Activated CD4-positive, alpha-beta T cell treated with anti-CD3 and anti-CD28 coated beads, Interleukin-2, amount 10 ng/mL, durations not matched to agents 24 days and 14 days (primary cell): ENCODE measurements around the gene SNRPB2. TPM values are rescaled to one million over a fixed set of nuclear protein-coding genes. Genes with fewer than 3 reads are reported as not detected.

Source experiments
- DNase-seq: peaks from one replicate; pipeline ENCODE4 v3.0.0; 2022
- H3K27ac Mint-ChIP-seq: one replicate; pipeline ENCODE4 v1.8.0; 2022; ENCODE audit warnings: mild to moderate bottlenecking, mixed read lengths
- H3K27me3 Mint-ChIP-seq: one replicate; pipeline ENCODE4 v1.8.0; 2022; ENCODE audit warnings: mixed read lengths
- H3K36me3 Mint-ChIP-seq: one replicate; pipeline ENCODE4 v1.8.0; 2022; ENCODE audit warnings: low read depth, mild to moderate bottlenecking, mixed read lengths
- H3K4me1 Mint-ChIP-seq: one replicate; pipeline ENCODE4 v1.8.0; 2021; ENCODE audit warnings: mixed read lengths
- H3K4me3 Mint-ChIP-seq: one replicate; pipeline ENCODE4 v1.8.0; 2022; ENCODE audit warnings: mild to moderate bottlenecking, moderate library complexity, mixed read lengths
- H3K9me3 Mint-ChIP-seq: one replicate; pipeline ENCODE4 v1.8.0; 2021; ENCODE audit warnings: mixed read lengths
- intact Hi-C: fragments of 100-400 bp; cut with micrococcal nuclease; formaldehyde crosslinking; loops from one replicate; pipeline ENCODE4 v1.15.1; 2023
- total RNA-seq: library from RNA; stranded (reverse); gene quantifications from 2 replicates; pipeline ENCODE4 v1.2.3, GENCODE V29; 2022

SNRPB2 gene
- total RNA-seq, 1 donor from 2014 or later = 134 TPM

GRCh38 chr20:16709017-16709416 is 20.8 kb upstream of the SNRPB2 start:
- Mint-ChIP-seq H3K9me3 (peaks cover 14% of the 10 kb centered on the region), H3K36me3 (peaks cover 3% of the 10 kb centered on the region), H3K27ac (no peak overlapping the region), H3K4me1 (peaks cover 25% of the 10 kb centered on the region), H3K27me3 (peaks cover 21% of the 10 kb centered on the region), H3K4me3 (peak overlapping the region; percentile 42)
- intact Hi-C loops = no loop called here
- peak; percentile 82 for DNase-seq

GRCh38 chr20:16710781-16711180 is 19.0 kb upstream of the SNRPB2 start:
- H3K9me3 Mint-ChIP-seq = peaks cover 8% of the 10 kb centered on the region
- no peak overlapping the region for H3K27ac Mint-ChIP-seq
- H3K27me3 Mint-ChIP-seq = peaks cover 27% of the 10 kb centered on the region
- intact Hi-C loops = no loop called here
- peaks cover 25% of the 10 kb centered on the region for H3K4me1 Mint-ChIP-seq
- H3K4me3 Mint-ChIP-seq = no peak overlapping the region
- no peak for DNase-seq
- peaks cover 2% of the 10 kb centered on the region for H3K36me3 Mint-ChIP-seq

- DNase-seq = no peak
- peaks cover 25% of the 10 kb centered on the region for H3K4me1 Mint-ChIP-seq
- intact Hi-C loops = no loop called here
- no peak overlapping the region for H3K27ac Mint-ChIP-seq
- no peak overlapping the region for H3K4me3 Mint-ChIP-seq
- H3K36me3 Mint-ChIP-seq = peaks cover 2% of the 10 kb centered on the region
- H3K9me3 Mint-ChIP-seq = peaks cover 3% of the 10 kb centered on the region
- H3K27me3 Mint-ChIP-seq = peaks cover 31% of the 10 kb centered on the region
Observed at GRCh38 chr20:16711661-16712258, 18.1 kb upstream of the SNRPB2 start.

GRCh38 chr20:16712511-16712947 is 17.3 kb upstream of the SNRPB2 start:
- peaks cover 25% of the 10 kb centered on the region for H3K4me1 Mint-ChIP-seq
- H3K9me3 Mint-ChIP-seq = no peaks in the 10 kb centered on the region
- intact Hi-C loops = no loop called here

GRCh38 chr20:16713066-16713465 is 16.8 kb upstream of the SNRPB2 start:
- no peak for DNase-seq
- H3K36me3 Mint-ChIP-seq = no peaks in the 10 kb centered on the region
- H3K4me1 Mint-ChIP-seq = peaks cover 20% of the 10 kb centered on the region
- intact Hi-C loops = no loop called here
- H3K9me3 Mint-ChIP-seq = no peaks in the 10 kb centered on the region
- no peak overlapping the region for H3K4me3 Mint-ChIP-seq
- H3K27ac Mint-ChIP-seq = no peak overlapping the region
- peaks cover 28% of the 10 kb centered on the region for H3K27me3 Mint-ChIP-seq

More at GRCh38 chr20:16712511-16712947, 17.3 kb upstream of the SNRPB2 start:
- Mint-ChIP-seq H3K4me3 (no peak overlapping the region), H3K36me3 (peaks cover 2% of the 10 kb centered on the region), H3K27me3 (peaks cover 30% of the 10 kb centered on the region), H3K27ac (no peak overlapping the region)
- no peak for DNase-seq

GRCh38 chr20:16714242-16714641 is 15.6 kb upstream of the SNRPB2 start:
- intact Hi-C loops = no loop called here
- Mint-ChIP-seq H3K27ac (no peak overlapping the region), H3K9me3 (no peaks in the 10 kb centered on the region), H3K36me3 (no peaks in the 10 kb centered on the region), H3K4me3 (no peak overlapping the region), H3K27me3 (peaks cover 34% of the 10 kb centered on the region), H3K4me1 (peaks cover 8% of the 10 kb centered on the region)
- no peak for DNase-seq

GRCh38 chr20:16714751-16715150 is 15.1 kb upstream of the SNRPB2 start:
- no peaks in the 10 kb centered on the region for H3K36me3 Mint-ChIP-seq
- H3K4me1 Mint-ChIP-seq = peaks cover 3% of the 10 kb centered on the region
- no peak overlapping the region for H3K4me3 Mint-ChIP-seq
- DNase-seq = no peak
- no peaks in the 10 kb centered on the region for H3K9me3 Mint-ChIP-seq
- peaks cover 39% of the 10 kb centered on the region for H3K27me3 Mint-ChIP-seq
- intact Hi-C loops = no loop called here
- H3K27ac Mint-ChIP-seq = no peak overlapping the region

- Mint-ChIP-seq H3K27me3 (peaks cover 55% of the 10 kb centered on the region), H3K4me1 (no peaks in the 10 kb centered on the region), H3K36me3 (no peaks in the 10 kb centered on the region), H3K27ac (no peak overlapping the region), H3K9me3 (peaks cover 4% of the 10 kb centered on the region), H3K4me3 (no peak overlapping the region)
- intact Hi-C loops = no loop called here
- no peak for DNase-seq
Observed at GRCh38 chr20:16719421-16719820, 10.4 kb upstream of the SNRPB2 start.

- peaks cover 14% of the 10 kb centered on the region for H3K9me3 Mint-ChIP-seq
- intact Hi-C loops = loop anchor here (10.0 kb wide), 1 partner anchor 956 kb away; the partner anchor contains the start of gene RRBP1
Observed at GRCh38 chr20:16729080-16729479, 746 bp upstream of the SNRPB2 start.

GRCh38 chr20:16732506-16733152 is 2.8 kb downstream of the SNRPB2 start:
- peaks cover 14% of the 10 kb centered on the region for H3K9me3 Mint-ChIP-seq
- peak overlapping the region; percentile 39 for H3K4me3 Mint-ChIP-seq
- peaks cover 56% of the 10 kb centered on the region for H3K4me1 Mint-ChIP-seq
- peaks cover 61% of the 10 kb centered on the region for H3K36me3 Mint-ChIP-seq
- intact Hi-C loops = loop anchor here (5.0 to 10.0 kb wide), 2 partner anchors 1260 to 1402 kb away; partner anchors contain the start of genes KAT14 and PET117
- peak overlapping the region; percentile 71 for H3K27ac Mint-ChIP-seq
- DNase-seq = peak; percentile 72
- H3K27me3 Mint-ChIP-seq = peaks cover 3% of the 10 kb centered on the region

More at GRCh38 chr20:16729080-16729479, 746 bp upstream of the SNRPB2 start:
- H3K4me1 Mint-ChIP-seq = peaks cover 42% of the 10 kb centered on the region
- H3K27me3 Mint-ChIP-seq = peaks cover 22% of the 10 kb centered on the region
- DNase-seq = no peak
- peak overlapping the region; percentile 100 for H3K4me3 Mint-ChIP-seq
- H3K36me3 Mint-ChIP-seq = peaks cover 36% of the 10 kb centered on the region
- H3K27ac Mint-ChIP-seq = peak overlapping the region; percentile 100

GRCh38 chr20:16740365-16741072 is 10.7 kb downstream of the SNRPB2 start:
- no peaks in the 10 kb centered on the region for H3K9me3 Mint-ChIP-seq
- H3K36me3 Mint-ChIP-seq = peaks cover 44% of the 10 kb centered on the region
- peaks cover 2% of the 10 kb centered on the region for H3K4me1 Mint-ChIP-seq
- no peak overlapping the region for H3K27ac Mint-ChIP-seq
- DNase-seq = no peak
- H3K4me3 Mint-ChIP-seq = no peak overlapping the region
- intact Hi-C loops = no loop called here
- H3K27me3 Mint-ChIP-seq = peaks cover 6% of the 10 kb centered on the region

GRCh38 chr20:16744178-16744807 is 14.5 kb downstream of the SNRPB2 start:
- Mint-ChIP-seq H3K27ac (no peak overlapping the region), H3K4me1 (no peaks in the 10 kb centered on the region), H3K4me3 (no peak overlapping the region), H3K36me3 (peaks cover 24% of the 10 kb centered on the region), H3K9me3 (no peaks in the 10 kb centered on the region), H3K27me3 (peaks cover 19% of the 10 kb centered on the region)
- intact Hi-C loops = no loop called here
- no peak for DNase-seq

- Mint-ChIP-seq H3K36me3 (peaks cover 21% of the 10 kb centered on the region), H3K27me3 (peaks cover 23% of the 10 kb centered on the region)
- intact Hi-C loops = no loop called here
Observed at GRCh38 chr20:16745204-16745603, 15.4 kb downstream of the SNRPB2 start.

More at GRCh38 chr20:16745204-16745603, 15.4 kb downstream of the SNRPB2 start:
- Mint-ChIP-seq H3K4me3 (no peak overlapping the region), H3K9me3 (no peaks in the 10 kb centered on the region), H3K4me1 (no peaks in the 10 kb centered on the region), H3K27ac (no peak overlapping the region)
- no peak for DNase-seq
